HG03457 (cell line): Measurements from ENCODE around the gene IQCE.

Source experiments
- ATAC-seq: cut with Tn5 transposase; IDR thresholded peaks from one replicate; pipeline ENCODE4 v1.9.1; 2021; ENCODE audit warnings: moderate number of reproducible peaks; ENCODE audit not compliant: unreplicated experiment

Gene IQCE

GRCh38 chr7:2558629-2559282, at the start of gene IQCE:
Gene IQCE (plus strand): TSS chr7:2558979. CDS start chr7:2559182, 203 bp downstream.
- ATAC-seq = peak; percentile 55

GRCh38 chr7:2509298-2509906, 49.4 kb upstream of the IQCE start:
- no peak for ATAC-seq

- no peak for ATAC-seq
Observed at GRCh38 chr7:2510130-2510776, 48.5 kb upstream of the IQCE start.

- ATAC-seq = no peak
Observed at GRCh38 chr7:2510909-2511768, 47.6 kb upstream of the IQCE start.

GRCh38 chr7:2511769-2512168, 47.0 kb upstream of the IQCE start:
- no peak for ATAC-seq

- ATAC-seq = no peak
Observed at GRCh38 chr7:2512179-2512661, 46.6 kb upstream of the IQCE start.

GRCh38 chr7:2512713-2513112, 46.1 kb upstream of the IQCE start:
- no peak for ATAC-seq

GRCh38 chr7:2513702-2514101, 45.1 kb upstream of the IQCE start:
- no peak for ATAC-seq

GRCh38 chr7:2514473-2515423, 44.0 kb upstream of the IQCE start:
- no peak for ATAC-seq

- no peak for ATAC-seq
Observed at GRCh38 chr7:2515424-2516193, 43.2 kb upstream of the IQCE start.

- no peak for ATAC-seq
Observed at GRCh38 chr7:2516194-2516555, 42.6 kb upstream of the IQCE start.

- no peak for ATAC-seq
Observed at GRCh38 chr7:2517026-2517425, 41.8 kb upstream of the IQCE start.

GRCh38 chr7:2517678-2518507, 40.9 kb upstream of the IQCE start:
- no peak for ATAC-seq

- no peak for ATAC-seq
Observed at GRCh38 chr7:2518737-2519118, 40.1 kb upstream of the IQCE start.

- peak; percentile 69 for ATAC-seq
Observed at GRCh38 chr7:2519119-2519930, 39.5 kb upstream of the IQCE start, which contains the start of gene LFNG. Gene LFNG (plus strand): TSS chr7:2519774. CDS start chr7:2519862, 88 bp downstream.

GRCh38 chr7:2520131-2520760, 38.5 kb upstream of the IQCE start:
- ATAC-seq = no peak

- ATAC-seq = no peak
Observed at GRCh38 chr7:2520761-2521290, 38.0 kb upstream of the IQCE start.
